Lower leg skin (tissue), 4 donors: ENCODE data around the gene LHX6. TPM values are rescaled to one million over a fixed set of nuclear protein-coding genes. Genes with fewer than 3 reads are reported as not detected.

Source experiments
- DNase-seq, 2 donors: peaks; one replicate each; pipeline ENCODE4 v3.0.0-alpha.2; 2019; ENCODE audit warnings: low spot score in 2 of 2
- H3K4me3 ChIP-seq: fragments of 200-600 bp; sonication (generic); 2 replicates; pipeline ENCODE4 v1.5.1; 2017; ENCODE audit warnings: mild to moderate bottlenecking, low read depth; ENCODE audit not compliant: poor library complexity, severe bottlenecking
- POLR2A ChIP-seq, 2 donors: fragments of 450-650 bp; IDR thresholded peaks; one replicate each; pipeline ENCODE4 v1.6.1; 2016 to 2017; ENCODE audit warnings: antibody characterized with exemption in 2 of 2, mild to moderate bottlenecking in 1 of 2, moderate library complexity in 1 of 2
- WGBS, 2 donors: methylation state at CpG; one replicate each; pipeline ENCODE4 v1.1.5; 2018; 5-methylcytosine and 5-hydroxymethylcytosine counted together
- intact Hi-C: fragments of 100-400 bp; cut with DNase I; formaldehyde crosslinking; loops from one replicate; pipeline ENCODE4 v1.15.0; 2023; ENCODE audit warnings: low total_unique reads
- total RNA-seq, 4 donors: library from RNA; depleted of rRNA; stranded (reverse); fragments of >200 nt; gene quantifications; one replicate each; pipeline ENCODE4 v1.1.0, GENCODE V29; 2016
- TF ChIP-seq, protein P1 (sequence below), 3 donors: fragments of 450-650 bp; IDR thresholded peaks; one replicate each; pipeline ENCODE4 v1.5.1; 2016; ENCODE audit warnings: antibody characterized with exemption in 3 of 3, mild to moderate bottlenecking in 3 of 3, moderate library complexity in 2 of 3

The LHX6 gene
- total RNA-seq, 4 donors from 2014 or later = 2.7 to 6.5 (median 4.4) TPM

DNA sequence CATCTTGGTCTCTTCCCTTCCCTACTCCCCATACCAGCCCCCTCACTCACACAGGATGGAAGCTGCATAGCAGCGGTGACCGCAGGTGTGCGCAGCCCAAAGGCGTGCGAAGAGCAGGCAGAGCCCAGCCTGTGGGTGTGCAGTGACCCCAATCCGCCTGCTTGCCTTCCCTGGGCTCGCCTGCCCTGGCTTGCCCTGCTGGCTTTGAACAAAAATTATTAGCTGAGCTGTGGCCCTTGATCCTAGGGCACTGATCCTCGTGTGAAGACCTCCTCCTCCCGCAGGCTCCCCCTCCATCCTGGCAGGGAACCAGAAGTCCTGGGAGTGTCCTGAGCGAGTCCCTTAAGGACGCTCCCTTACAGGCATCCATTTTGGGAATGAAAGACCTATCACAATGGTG is 37.2 kb downstream of the LHX6 start:
- TF ChIP-seq, protein P1, sequence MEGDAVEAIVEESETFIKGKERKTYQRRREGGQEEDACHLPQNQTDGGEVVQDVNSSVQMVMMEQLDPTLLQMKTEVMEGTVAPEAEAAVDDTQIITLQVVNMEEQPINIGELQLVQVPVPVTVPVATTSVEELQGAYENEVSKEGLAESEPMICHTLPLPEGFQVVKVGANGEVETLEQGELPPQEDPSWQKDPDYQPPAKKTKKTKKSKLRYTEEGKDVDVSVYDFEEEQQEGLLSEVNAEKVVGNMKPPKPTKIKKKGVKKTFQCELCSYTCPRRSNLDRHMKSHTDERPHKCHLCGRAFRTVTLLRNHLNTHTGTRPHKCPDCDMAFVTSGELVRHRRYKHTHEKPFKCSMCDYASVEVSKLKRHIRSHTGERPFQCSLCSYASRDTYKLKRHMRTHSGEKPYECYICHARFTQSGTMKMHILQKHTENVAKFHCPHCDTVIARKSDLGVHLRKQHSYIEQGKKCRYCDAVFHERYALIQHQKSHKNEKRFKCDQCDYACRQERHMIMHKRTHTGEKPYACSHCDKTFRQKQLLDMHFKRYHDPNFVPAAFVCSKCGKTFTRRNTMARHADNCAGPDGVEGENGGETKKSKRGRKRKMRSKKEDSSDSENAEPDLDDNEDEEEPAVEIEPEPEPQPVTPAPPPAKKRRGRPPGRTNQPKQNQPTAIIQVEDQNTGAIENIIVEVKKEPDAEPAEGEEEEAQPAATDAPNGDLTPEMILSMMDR (IDR thresholded peaks at IDR 0.05) = no peak
- no peak for TF ChIP-seq POLR2A (IDR thresholded peaks at IDR 0.05)
- intact Hi-C loops = no loop called here
- DNase-seq = no peak
- H3K4me3 ChIP-seq = no peak overlapping the region
- WGBS, 2 donors = 41 to 69% methylated on average over 11 of the region's 11 CpGs

DNA sequence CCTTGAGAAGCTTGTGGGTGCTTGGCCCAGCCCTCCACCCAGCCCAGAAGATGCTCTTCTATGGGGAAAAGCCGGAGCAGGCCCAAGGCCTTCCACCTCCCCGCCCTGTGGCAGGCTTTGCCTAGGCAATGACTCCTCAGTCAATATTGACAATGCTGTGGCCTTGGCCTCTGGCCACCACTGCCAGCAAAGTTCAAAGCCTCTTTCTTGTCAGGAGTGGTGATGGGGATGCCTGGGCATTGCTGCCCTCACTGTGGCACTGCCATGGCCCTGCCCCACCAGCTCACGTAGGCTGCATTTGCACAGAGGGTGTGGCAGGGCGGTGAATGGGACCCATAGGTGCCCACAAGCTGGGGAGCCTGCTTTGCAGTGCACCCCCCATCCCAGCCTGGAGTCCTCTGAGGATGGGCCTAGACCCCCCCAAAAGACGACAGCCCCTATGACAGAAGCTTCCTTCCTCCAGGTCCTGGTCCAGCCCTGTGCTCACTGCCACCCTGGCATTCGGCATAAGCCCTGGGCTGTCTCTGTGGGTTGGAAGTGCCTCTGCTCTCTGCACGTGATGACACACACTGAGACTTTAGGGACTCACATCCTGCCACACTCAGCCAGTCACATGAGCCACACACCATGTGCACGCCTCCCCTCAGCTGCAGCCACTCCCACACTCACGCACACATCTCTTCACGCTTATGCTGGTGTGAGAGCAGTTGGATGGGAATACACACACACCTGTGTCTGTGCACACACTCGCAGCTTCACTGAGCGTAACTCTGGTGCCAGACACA is 38.0 kb downstream of the LHX6 start:
- 59 to 74% methylated on average over 11 to 12 of the region's 12 CpGs for WGBS, 2 donors
- no peak overlapping the region for H3K4me3 ChIP-seq
- no peak for DNase-seq
- TF ChIP-seq POLR2A (IDR thresholded peaks at IDR 0.05) = no peak
- TF ChIP-seq, protein P1 (IDR thresholded peaks at IDR 0.05) = no peak
- intact Hi-C loops = no loop called here

DNA sequence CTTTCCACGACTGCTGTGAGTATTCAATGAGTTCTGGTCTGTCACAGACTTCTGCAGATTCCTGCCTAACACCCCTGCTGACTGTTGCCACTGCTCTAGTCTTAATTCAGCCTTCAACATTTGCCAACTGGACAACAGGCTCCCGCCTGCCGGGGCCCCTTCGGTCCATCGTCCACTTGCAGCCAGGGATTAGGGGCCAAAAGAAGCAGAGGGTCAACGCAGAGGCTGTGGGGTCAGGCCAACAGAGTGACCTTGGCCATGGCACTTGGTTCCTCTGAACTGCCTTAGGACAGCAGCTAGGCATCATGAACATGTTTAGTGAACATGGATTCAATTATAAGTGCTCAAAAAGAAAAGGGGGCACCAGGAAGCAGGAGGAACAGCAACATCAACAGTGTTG is 40.4 kb downstream of the LHX6 start:
- DNase-seq = no peak
- intact Hi-C loops = no loop called here
- H3K4me3 ChIP-seq = no peak overlapping the region
- TF ChIP-seq, protein P1 (IDR thresholded peaks at IDR 0.05) = no peak
- TF ChIP-seq POLR2A (IDR thresholded peaks at IDR 0.05) = no peak
- 81 to 86% methylated on average over 4 to 6 of the region's 6 CpGs for WGBS, 2 donors

DNA sequence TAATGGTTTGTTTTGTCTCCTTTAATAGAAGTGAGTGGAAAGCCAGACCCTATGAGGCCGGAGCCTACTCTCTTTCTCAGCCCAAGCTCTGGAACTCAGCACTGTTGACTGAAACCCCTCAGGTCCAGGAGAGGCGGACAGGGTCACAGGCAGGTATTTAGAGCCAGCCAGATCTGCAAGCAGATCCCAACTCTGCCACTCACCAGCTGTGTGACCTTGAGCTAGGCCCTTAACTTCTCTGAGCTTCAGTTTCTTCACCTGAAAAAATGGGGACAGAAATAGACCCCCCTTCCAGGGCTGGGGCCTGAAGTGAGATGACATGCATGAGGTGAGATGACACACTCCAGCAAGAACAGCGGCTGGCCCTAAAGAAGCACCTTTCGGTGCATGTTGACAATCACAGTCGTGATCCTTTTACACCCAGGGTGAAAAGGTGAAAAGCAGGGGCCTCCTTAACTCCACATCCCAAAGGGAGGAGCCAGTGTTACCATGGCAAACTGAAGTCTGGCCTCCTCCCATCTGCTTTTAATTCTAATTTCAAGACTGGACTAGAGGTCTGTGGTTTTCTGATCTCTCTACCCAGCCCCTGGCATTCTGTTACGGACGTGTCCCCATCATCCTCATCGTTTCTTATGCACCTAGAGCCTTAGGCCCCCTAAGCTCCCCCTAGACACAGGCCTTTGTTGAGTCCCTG is 41.8 kb downstream of the LHX6 start:
- H3K4me3 ChIP-seq = no peak overlapping the region
- WGBS, 2 donors = 87% methylated on average over 8 of the region's 8 CpGs
- no peak for TF ChIP-seq POLR2A (IDR thresholded peaks at IDR 0.05)
- TF ChIP-seq, protein P1 (IDR thresholded peaks at IDR 0.05) = no peak
- no peak for DNase-seq
- intact Hi-C loops = no loop called here

DNA sequence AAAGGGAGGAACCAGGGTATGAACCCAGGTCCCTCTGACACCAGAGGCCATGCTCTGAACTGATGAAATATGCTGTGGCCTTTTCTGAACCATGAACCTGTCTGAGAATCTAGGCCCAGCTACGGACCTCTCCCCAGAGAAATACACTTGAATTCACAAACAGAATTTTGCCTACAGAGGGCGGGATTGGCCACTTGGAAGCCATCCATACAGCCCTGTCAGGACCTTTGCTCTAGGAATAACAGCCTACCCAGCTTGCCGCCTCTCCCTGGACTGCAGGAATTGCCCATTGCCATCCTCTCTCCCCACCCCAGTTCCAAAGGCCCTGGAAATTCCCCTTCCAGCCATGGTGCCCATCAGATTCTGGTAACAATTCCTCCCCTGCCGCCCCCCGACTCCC is 42.5 kb downstream of the LHX6 start:
- DNase-seq = no peak
- H3K4me3 ChIP-seq = no peak overlapping the region
- no peak for TF ChIP-seq POLR2A (IDR thresholded peaks at IDR 0.05)
- TF ChIP-seq, protein P1 (IDR thresholded peaks at IDR 0.05) = no peak
- 78 to 88% methylated on average over 5 of the region's 5 CpGs for WGBS, 2 donors
- intact Hi-C loops = no loop called here
